Measurements from ENCODE around the gene ASPG.
A peak's percentile ranks its signal among the peaks of the same experiment; 100 is the strongest.

ASPG gene

DNA sequence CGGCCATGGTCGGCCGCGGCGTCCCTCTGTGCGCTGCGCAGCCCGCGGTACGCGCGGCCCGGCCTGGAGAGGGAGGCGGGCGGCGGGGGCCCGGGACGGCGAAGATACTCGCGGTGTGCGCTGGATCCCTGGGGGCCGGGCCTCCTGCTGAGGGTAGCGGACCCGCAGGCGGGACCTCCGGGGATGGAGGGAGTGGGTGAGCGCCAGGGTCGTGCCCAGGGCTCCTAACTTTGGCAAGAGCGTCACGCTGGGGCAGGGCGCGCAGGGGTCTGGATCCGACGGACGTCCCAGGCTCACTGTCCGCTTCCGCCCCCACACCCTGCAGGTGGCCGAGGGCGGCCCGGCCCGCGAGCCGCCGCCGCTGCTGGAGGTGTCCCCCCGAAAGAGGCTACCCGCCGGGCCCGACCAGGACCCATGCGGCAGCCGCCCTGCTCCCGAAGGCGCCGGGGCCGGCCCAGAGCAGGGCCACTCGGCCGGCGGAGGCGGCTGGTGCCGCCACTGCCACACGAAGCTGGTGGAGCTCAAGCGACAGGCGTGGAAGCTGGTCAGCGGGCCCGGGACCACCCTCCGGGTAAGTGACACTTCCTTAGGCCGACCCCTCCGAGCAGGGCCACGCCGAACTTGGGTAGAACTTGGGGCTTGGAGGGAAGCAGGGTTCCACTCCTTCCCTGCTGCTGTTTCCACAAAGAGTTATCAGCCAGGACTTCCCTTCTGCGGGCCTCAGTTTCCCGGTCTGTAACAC, 53.4 kb downstream of the ASPG start:
- TF ChIP-seq, protein P1, sequence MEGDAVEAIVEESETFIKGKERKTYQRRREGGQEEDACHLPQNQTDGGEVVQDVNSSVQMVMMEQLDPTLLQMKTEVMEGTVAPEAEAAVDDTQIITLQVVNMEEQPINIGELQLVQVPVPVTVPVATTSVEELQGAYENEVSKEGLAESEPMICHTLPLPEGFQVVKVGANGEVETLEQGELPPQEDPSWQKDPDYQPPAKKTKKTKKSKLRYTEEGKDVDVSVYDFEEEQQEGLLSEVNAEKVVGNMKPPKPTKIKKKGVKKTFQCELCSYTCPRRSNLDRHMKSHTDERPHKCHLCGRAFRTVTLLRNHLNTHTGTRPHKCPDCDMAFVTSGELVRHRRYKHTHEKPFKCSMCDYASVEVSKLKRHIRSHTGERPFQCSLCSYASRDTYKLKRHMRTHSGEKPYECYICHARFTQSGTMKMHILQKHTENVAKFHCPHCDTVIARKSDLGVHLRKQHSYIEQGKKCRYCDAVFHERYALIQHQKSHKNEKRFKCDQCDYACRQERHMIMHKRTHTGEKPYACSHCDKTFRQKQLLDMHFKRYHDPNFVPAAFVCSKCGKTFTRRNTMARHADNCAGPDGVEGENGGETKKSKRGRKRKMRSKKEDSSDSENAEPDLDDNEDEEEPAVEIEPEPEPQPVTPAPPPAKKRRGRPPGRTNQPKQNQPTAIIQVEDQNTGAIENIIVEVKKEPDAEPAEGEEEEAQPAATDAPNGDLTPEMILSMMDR (IDR thresholded peaks at IDR 0.05; ENCODE audit: low read depth, low read length): no peak
- Histone ChIP-seq H3K27ac (peak overlapping the region; percentile 75), H3K4me3 (ENCODE audit: low read depth, low read length) (peak overlapping the region; percentile 68), H3K9me3 (ENCODE audit: severe bottlenecking) (no peaks in the 10 kb centered on the region), H3K36me3 (peaks cover 18% of the 10 kb centered on the region), H3K27me3 (ENCODE audit: insufficient read depth, low read depth, severe bottlenecking) (no peaks in the 10 kb centered on the region)
- peak; percentile 23 for DNase-seq

DNA sequence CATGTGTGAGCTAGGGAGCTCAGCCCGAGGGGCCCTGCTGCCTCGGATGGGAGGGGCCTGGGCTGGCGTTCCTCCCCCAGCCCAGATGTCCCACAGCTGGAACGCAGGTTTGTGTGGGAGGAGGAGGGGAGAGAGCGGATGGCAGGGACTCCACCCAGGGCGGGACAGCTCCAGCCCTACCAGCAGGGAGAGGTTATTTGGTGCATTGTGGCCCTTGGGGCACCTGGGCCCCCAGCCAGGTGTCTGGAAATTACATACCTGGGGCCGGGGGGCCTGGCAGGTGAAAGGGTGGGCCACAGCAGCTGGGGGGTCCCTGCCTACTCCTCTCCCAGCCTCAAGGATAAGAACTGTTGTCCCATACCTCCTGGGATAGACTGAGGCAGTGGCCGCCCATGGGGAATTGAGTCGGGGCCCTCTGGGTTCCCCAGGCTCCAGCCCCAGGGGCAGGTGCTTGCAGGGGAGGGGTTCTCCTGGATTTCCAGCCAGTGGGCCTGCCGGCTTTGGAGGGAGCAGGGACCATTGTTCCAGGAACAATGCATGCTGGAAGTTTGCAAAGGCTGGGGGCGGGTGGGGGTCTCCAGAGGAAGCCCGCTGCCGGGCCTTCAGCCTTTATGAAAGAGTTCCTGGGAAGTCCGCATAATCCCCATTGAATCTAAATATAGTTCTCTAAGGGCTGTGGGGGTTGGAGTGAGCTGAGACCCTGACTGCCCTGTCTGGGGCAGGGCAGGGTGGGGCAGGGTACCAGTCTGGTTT, 54.1 kb downstream of the ASPG start:
- peak; percentile 3 for DNase-seq
- no peaks in the 10 kb centered on the region for H3K9me3 ChIP-seq (ENCODE audit: severe bottlenecking)
- no peaks in the 10 kb centered on the region for H3K27me3 ChIP-seq (ENCODE audit: insufficient read depth, low read depth, severe bottlenecking)
- TF ChIP-seq, protein P1 (IDR thresholded peaks at IDR 0.05; ENCODE audit: low read depth, low read length): no peak
- H3K27ac ChIP-seq: no peak overlapping the region
- H3K4me3 ChIP-seq (ENCODE audit: low read depth, low read length): peak overlapping the region; percentile 68
- peaks cover 18% of the 10 kb centered on the region for H3K36me3 ChIP-seq

DNA sequence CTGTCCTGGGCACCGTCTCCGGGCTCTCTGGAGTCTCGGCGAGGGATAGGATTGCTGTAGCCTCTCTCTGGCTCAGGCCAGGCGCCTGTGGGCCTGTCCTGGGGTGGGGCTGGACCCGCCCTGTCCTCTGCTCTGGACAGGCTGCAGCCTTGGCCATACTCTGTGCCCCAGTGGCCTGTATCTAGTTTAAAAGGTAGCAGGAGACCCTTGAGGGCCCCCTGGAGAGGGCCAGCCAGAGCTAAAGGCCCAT, 54.6 kb downstream of the ASPG start:
- Histone ChIP-seq H3K27me3 (ENCODE audit: insufficient read depth, low read depth, severe bottlenecking) (no peaks in the 10 kb centered on the region), H3K36me3 (peaks cover 18% of the 10 kb centered on the region), H3K27ac (no peak overlapping the region), H3K4me3 (ENCODE audit: low read depth, low read length) (no peak overlapping the region), H3K9me3 (ENCODE audit: severe bottlenecking) (no peaks in the 10 kb centered on the region)
- peak; percentile 7 for DNase-seq
- TF ChIP-seq, protein P1 (IDR thresholded peaks at IDR 0.05; ENCODE audit: low read depth, low read length): no peak

GRCh38 chr14:104140463-104141331, 55.2 kb downstream of the ASPG start:
- Histone ChIP-seq H3K36me3 (peaks cover 18% of the 10 kb centered on the region), H3K4me3 (ENCODE audit: low read depth, low read length) (no peak overlapping the region), H3K27ac (no peak overlapping the region), H3K9me3 (ENCODE audit: severe bottlenecking) (no peaks in the 10 kb centered on the region), H3K27me3 (ENCODE audit: insufficient read depth, low read depth, severe bottlenecking) (no peaks in the 10 kb centered on the region)
- TF ChIP-seq, protein P1 (IDR thresholded peaks at IDR 0.05; ENCODE audit: low read depth, low read length): no peak
- peak; percentile 7 for DNase-seq

DNA sequence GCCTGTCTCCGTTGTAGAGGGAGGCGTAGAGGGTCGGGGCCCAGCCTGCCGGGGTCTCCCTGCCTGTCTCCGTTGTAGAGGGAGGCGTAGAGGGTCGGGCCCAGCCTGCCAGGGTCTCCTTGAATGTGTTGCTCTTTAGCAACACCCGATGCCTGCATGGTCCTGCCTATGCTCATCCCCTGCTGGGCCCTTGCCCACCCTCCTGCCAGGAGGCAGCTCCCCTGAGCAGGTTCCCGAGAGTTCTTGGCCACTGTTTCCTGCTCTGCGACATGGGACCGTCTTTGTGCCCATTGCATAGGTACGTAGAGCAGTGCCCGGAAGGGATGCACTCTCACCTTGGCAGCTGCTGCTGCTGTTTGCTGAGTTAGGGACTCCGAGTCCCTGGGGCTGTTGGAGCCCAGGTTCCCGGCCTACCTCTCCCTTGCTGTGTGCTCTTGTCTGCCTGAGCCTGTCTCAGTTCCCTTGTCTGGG, 56.2 kb downstream of the ASPG start:
- DNase-seq: peak; percentile 4
- peaks cover 18% of the 10 kb centered on the region for H3K36me3 ChIP-seq
- no peaks in the 10 kb centered on the region for H3K27me3 ChIP-seq (ENCODE audit: insufficient read depth, low read depth, severe bottlenecking)
- no peak overlapping the region for H3K27ac ChIP-seq
- no peaks in the 10 kb centered on the region for H3K9me3 ChIP-seq (ENCODE audit: severe bottlenecking)
- no peak overlapping the region for H3K4me3 ChIP-seq (ENCODE audit: low read depth, low read length)
- TF ChIP-seq, protein P1 (IDR thresholded peaks at IDR 0.05; ENCODE audit: low read depth, low read length): no peak

Measured in WERI-Rb-1 (cell line).